NT2/D1 (cell line): ENCODE data around the gene TAF6.

Experiments
- SUZ12 ChIP-seq: IDR thresholded peaks from 2 replicates; pipeline ENCODE4 v1.6.1; 2011; ENCODE audit not compliant: insufficient read length, insufficient read depth; ENCODE audit errors: extremely low read depth
- ZNF274 ChIP-seq: IDR thresholded peaks from 2 replicates; pipeline ENCODE4 v1.6.1; 2011; ENCODE audit warnings: mild to moderate bottlenecking, low read depth, low read length

DNA sequence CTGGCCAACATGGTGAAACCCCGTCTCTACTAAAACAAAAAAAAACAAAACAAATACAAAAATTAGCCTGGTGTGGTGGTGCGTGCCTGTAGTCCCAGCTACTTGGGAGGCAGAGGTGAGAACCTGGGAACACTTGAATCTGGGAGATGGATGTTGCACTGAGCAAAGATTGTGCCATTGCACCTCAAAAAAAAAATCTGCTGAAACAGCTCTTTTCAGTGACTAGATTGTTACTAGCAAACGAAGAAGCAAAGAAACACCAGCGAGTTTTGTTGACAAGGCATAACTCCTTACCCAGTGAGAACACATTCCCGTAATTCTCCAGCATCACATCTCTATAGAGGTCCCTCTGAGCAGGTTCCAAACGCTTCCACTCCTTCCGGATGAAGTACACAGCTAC lies 44.3 kb downstream of the TAF6 start:
- TF ChIP-seq ZNF274 = no peak
- no peak for TF ChIP-seq SUZ12
